Naive thymus-derived CD4-positive, alpha-beta T cell (primary cell): ENCODE data around the gene C6orf132. TPM values are rescaled to one million over a fixed set of nuclear protein-coding genes. Genes with fewer than 3 reads are reported as not detected.

Experiments
- ATAC-seq: fragments of 150-1000 bp; cut with Tn5 transposase; 2 replicates; pipeline ENCODE4 v1.10.0; 2021; ENCODE audit warnings: mild to moderate bottlenecking, moderate library complexity
- CTCF ChIA-PET: fragments of 350-600 bp; sonication (Branson Sonifier 250); formaldehyde crosslinking; loops from one replicate; lab custom pipeline; 2021; ENCODE audit warnings: antibody characterized with exemption; lab: Charles Lee
- POLR2A ChIA-PET: fragments of 350-600 bp; sonication (Branson Sonifier 250); formaldehyde crosslinking; loops from one replicate; lab custom pipeline; 2021; ENCODE audit warnings: antibody characterized with exemption, inconsistent platforms; lab: Charles Lee
- DNase-seq, 9 donors: peaks; one replicate each; pipeline versions ENCODE4 v3.0.0 to v3.0.0-alpha.2; 2020 to 2022; ENCODE audit warnings: mixed read lengths in 1 of 9
- H3K27ac ChIP-seq: one replicate; pipeline ENCODE4 v1.7.0; 2013; ENCODE audit warnings: mild to moderate bottlenecking, low read depth, low read length, moderate library complexity
- H3K27me3 ChIP-seq, 2 donors: one replicate each; pipeline ENCODE4 v1.7.0; 2013; ENCODE audit warnings: low read length in 2 of 2, mild to moderate bottlenecking in 2 of 2, moderate library complexity in 2 of 2; ENCODE audit not compliant: control insufficient read depth in 2 of 2, insufficient read depth in 2 of 2
- H3K36me3 ChIP-seq, 3 experiments: 1 replicate in 2 of 3; 2 replicates in 1 of 3; pipeline ENCODE4 v1.7.0; 2013; ENCODE audit warnings: low read length in 3 of 3, mild to moderate bottlenecking in 3 of 3, moderate library complexity in 1 of 3; ENCODE audit not compliant: insufficient read depth in 3 of 3, control insufficient read depth in 2 of 3
- H3K4me1 ChIP-seq, 2 donors: one replicate each; pipeline ENCODE4 v1.7.0; 2013; ENCODE audit warnings: low read length in 2 of 2, mild to moderate bottlenecking in 2 of 2, moderate library complexity in 1 of 2; ENCODE audit not compliant: control insufficient read depth in 2 of 2, insufficient read depth in 2 of 2
- H3K4me3 ChIP-seq: 2 replicates; pipeline ENCODE4 v1.7.0; 2013; ENCODE audit warnings: mild to moderate bottlenecking, low read length
- H3K9me3 ChIP-seq, 3 experiments: 1 replicate in 2 of 3; 2 replicates in 1 of 3; pipeline ENCODE4 v1.7.0; 2013; ENCODE audit warnings: low read length in 3 of 3; ENCODE audit not compliant: control insufficient read depth in 2 of 3
- H3K27ac Mint-ChIP-seq, 9 donors: one replicate each; pipeline ENCODE4 v1.8.0; 2020 to 2022; ENCODE audit warnings: mixed read lengths in 9 of 9, mild to moderate bottlenecking in 8 of 9, moderate library complexity in 5 of 9, inconsistent platforms in 2 of 9
- H3K27me3 Mint-ChIP-seq, 5 donors: one replicate each; pipeline ENCODE4 v1.8.0; 2021 to 2022; ENCODE audit warnings: mixed read lengths in 5 of 5, mild to moderate bottlenecking in 1 of 5
- H3K36me3 Mint-ChIP-seq, 5 donors: one replicate each; pipeline ENCODE4 v1.8.0; 2020 to 2022; ENCODE audit warnings: mixed read lengths in 5 of 5, mild to moderate bottlenecking in 3 of 5, inconsistent platforms in 1 of 5
- H3K4me1 Mint-ChIP-seq, 7 donors: one replicate each; pipeline ENCODE4 v1.8.0; 2020 to 2022; ENCODE audit warnings: mixed read lengths in 7 of 7, mild to moderate bottlenecking in 3 of 7, inconsistent platforms in 1 of 7
- H3K4me3 Mint-ChIP-seq, 10 donors: one replicate each; pipeline ENCODE4 v1.8.0; 2020 to 2022; ENCODE audit warnings: mild to moderate bottlenecking in 10 of 10, mixed read lengths in 10 of 10, moderate library complexity in 6 of 10, inconsistent platforms in 2 of 10
- H3K9me3 Mint-ChIP-seq, 11 donors: one replicate each; pipeline ENCODE4 v1.8.0; 2020 to 2022; ENCODE audit warnings: mixed read lengths in 11 of 11, mild to moderate bottlenecking in 4 of 11, inconsistent platforms in 1 of 11, moderate library complexity in 1 of 11
- intact Hi-C, 2 donors: fragments of 100-400 bp; cut with micrococcal nuclease; formaldehyde crosslinking; loops; one replicate each; pipeline ENCODE4 v1.15.1; 2023
- polyA plus RNA-seq, 2 donors: library from polyadenylated mRNA; unstranded; fragments of 300-500 nt; fragmentation: Illumina TruSeq; gene quantifications; one replicate each; pipeline ENCODE4 v1.2.3, GENCODE V29; 2021
- total RNA-seq, 6 experiments: library from RNA in 5 of 6; stranded (reverse) in 5 of 6; gene quantifications; 1 replicate in 5 of 6; 2 replicates in 1 of 6; pipeline ENCODE4 v1.2.3 and lab custom pipeline; 2021 to 2026

Gene C6orf132
- under 1 TPM in 1 of 5 experiments, not detected in 4; 0.07 TPM for total RNA-seq
- not detected for polyA plus RNA-seq
- total RNA-seq (lab: John Stamatoyannopoulos, UW), result not detected

DNA sequence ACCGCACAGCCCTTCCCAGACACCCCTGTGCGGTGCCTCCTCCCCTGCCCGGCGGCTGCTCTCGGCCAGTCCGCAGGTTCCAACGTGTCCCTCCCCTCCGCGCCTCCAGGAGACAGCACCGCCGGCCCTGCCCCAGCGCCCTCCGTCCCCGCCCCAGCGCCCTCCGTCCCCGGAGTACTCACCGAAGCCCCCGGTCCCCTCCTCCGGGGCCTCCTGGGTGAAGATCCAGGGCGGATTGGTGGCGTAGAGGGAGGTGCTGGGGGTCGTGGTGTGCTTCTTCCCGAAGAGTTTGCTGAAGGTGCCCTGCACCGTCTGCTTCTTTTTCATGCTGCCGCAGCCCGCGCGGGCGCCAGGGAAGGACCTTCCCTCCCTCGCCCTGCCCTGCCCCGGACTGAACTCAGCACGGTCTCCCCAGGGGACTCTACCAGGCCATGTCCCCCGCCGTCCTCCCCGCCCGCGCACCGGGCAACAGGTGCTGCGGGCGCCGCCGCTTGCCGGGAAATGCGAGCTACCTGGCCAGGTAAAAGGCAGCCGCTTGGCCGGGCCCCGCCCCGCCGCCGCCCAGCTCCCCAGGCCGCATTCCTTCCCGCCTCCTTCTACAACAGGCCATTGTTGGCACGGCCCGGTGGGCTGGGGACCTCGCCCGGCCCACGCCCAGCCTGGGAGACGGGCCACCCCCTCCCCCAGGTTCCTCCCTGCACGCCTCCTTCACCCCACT, at the start of gene C6orf132:
TSS of gene C6orf132 (minus strand) at position 503 of the 718 bp plus-strand sequence. CDS start at position 327, 176 bp downstream.
- Histone ChIP-seq H3K27me3 (no peaks in the 10 kb centered on the region), H3K36me3 (no peaks in the 10 kb centered on the region), H3K27ac (no peak within 1 kb of the TSS), H3K9me3 (no peaks in the 10 kb centered on the region), H3K4me3 (no peak within 1 kb of the TSS), H3K4me1 (no peaks in the 10 kb centered on the region)
- Mint-ChIP-seq H3K4me3 (peak within 1 kb of the TSS; percentile 50 to 81 (median 71)), H3K4me1 (peaks cover 0 to 9% (median 4%) of the 10 kb centered on the region in 7 donors), H3K27ac (no peak within 1 kb of the TSS), H3K36me3 (no peaks in the 10 kb centered on the region), H3K9me3 (no peaks in the 10 kb centered on the region), H3K27me3 (peaks cover 27 to 49% (median 30%) of the 10 kb centered on the region in 5 donors)
- intact Hi-C loops, result no loop called here
- CTCF ChIA-PET, result interaction anchor here (0.5 kb wide), 1 partner anchor 17 kb away, joined by 4 read pairs; no protein-coding TSS in a partner anchor
- ATAC-seq (peak; percentile 34), DNase-seq (peak in 2 of 9 donors; percentile 11 to 12)
- POLR2A ChIA-PET, result no interaction called here

DNA sequence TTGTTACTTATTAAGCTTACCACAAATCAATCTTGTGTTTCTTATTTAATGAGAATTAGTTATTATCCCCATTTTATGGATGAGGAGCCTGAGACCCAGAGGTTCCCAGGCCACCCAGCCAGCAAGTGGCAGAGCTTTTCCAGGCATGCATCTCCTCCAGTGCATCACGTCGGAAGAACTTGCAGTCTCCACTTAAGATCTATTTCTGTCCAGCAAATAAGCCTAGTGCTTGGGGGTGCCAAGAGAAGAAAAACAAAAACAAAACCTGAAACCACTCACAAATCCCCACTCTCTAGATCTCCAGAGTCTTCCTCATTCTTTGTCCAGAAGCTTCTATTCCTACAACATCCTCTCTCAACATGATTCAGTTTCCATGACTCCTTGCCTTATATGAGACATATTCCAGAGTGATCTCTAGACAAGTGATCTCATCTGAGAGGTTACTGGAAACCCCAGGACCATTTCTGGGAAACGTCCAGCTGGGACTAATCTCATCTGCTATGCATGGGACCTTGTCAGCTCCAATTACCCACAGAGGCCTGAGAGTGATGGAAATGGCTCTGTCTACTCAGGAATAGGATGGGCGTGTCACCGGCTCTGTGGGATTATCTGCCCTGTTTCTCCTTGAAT, 48.2 kb upstream of the C6orf132 start:
- Mint-ChIP-seq H3K4me3 (no peak overlapping the region), H3K27ac (peak overlapping the region in 1 of 9 donors; percentile 27), H3K27me3 (no peaks in the 10 kb centered on the region), H3K9me3 (peaks cover 0 to 2% (median 0%) of the 10 kb centered on the region in 11 donors), H3K4me1 (peaks cover 0 to 2% (median 0%) of the 10 kb centered on the region in 7 donors), H3K36me3 (peaks cover 0 to 20% (median 6%) of the 10 kb centered on the region in 5 donors)
- intact Hi-C loops, result no loop called here
- H3K4me1 ChIP-seq, result no peaks in the 10 kb centered on the region
- DNase-seq (no peak), ATAC-seq (no peak)
- no peak overlapping the region for H3K4me3 ChIP-seq
- H3K27ac ChIP-seq, result no peak overlapping the region
- H3K9me3 ChIP-seq, result no peaks in the 10 kb centered on the region
- no peaks in the 10 kb centered on the region for H3K36me3 ChIP-seq
- ChIA-PET CTCF (no interaction called here), POLR2A (no interaction called here)
- no peaks in the 10 kb centered on the region for H3K27me3 ChIP-seq

- DNase-seq (no peak), ATAC-seq (no peak)
- no peak overlapping the region for H3K4me3 ChIP-seq
- intact Hi-C loops, result no loop called here
- POLR2A ChIA-PET, result no interaction called here
- peaks cover 0 to 2% (median 0%) of the 10 kb centered on the region in 7 donors for H3K4me1 Mint-ChIP-seq
- H3K27ac ChIP-seq, result no peak overlapping the region
- no peaks in the 10 kb centered on the region for H3K9me3 ChIP-seq
- no peaks in the 10 kb centered on the region for H3K4me1 ChIP-seq
- peaks cover 0 to 26% (median 6%) of the 10 kb centered on the region in 5 donors for H3K36me3 Mint-ChIP-seq
- CTCF ChIA-PET, result no interaction called here
- H3K4me3 Mint-ChIP-seq, result no peak overlapping the region
- no peaks in the 10 kb centered on the region for H3K27me3 Mint-ChIP-seq
- H3K9me3 Mint-ChIP-seq, result no peaks in the 10 kb centered on the region
- no peaks in the 10 kb centered on the region for H3K27me3 ChIP-seq
- H3K27ac Mint-ChIP-seq, result no peak overlapping the region
- H3K36me3 ChIP-seq, result no peaks in the 10 kb centered on the region
These were observed 46.0 kb upstream of the C6orf132 start for GRCh38 chr6:42188406-42188805.

- H3K27me3 Mint-ChIP-seq, result no peaks in the 10 kb centered on the region
- no peaks in the 10 kb centered on the region for H3K9me3 Mint-ChIP-seq
- ChIA-PET POLR2A (no interaction called here), CTCF (no interaction called here)
- no peaks in the 10 kb centered on the region for H3K9me3 ChIP-seq
- H3K4me1 ChIP-seq, result no peaks in the 10 kb centered on the region
- H3K4me1 Mint-ChIP-seq, result peaks cover 0 to 2% (median 0%) of the 10 kb centered on the region in 7 donors
- intact Hi-C loops, result no loop called here
- H3K27ac ChIP-seq, result no peak overlapping the region
- no peak for DNase-seq
- ATAC-seq, result no peak
- H3K27ac Mint-ChIP-seq, result no peak overlapping the region
- H3K4me3 ChIP-seq, result no peak overlapping the region
- H3K27me3 ChIP-seq, result no peaks in the 10 kb centered on the region
- H3K36me3 Mint-ChIP-seq, result peaks cover 0 to 16% (median 3%) of the 10 kb centered on the region in 5 donors
- no peaks in the 10 kb centered on the region for H3K36me3 ChIP-seq
- H3K4me3 Mint-ChIP-seq, result no peak overlapping the region
These were observed 43.2 kb upstream of the C6orf132 start for GRCh38 chr6:42185597-42185996.

DNA sequence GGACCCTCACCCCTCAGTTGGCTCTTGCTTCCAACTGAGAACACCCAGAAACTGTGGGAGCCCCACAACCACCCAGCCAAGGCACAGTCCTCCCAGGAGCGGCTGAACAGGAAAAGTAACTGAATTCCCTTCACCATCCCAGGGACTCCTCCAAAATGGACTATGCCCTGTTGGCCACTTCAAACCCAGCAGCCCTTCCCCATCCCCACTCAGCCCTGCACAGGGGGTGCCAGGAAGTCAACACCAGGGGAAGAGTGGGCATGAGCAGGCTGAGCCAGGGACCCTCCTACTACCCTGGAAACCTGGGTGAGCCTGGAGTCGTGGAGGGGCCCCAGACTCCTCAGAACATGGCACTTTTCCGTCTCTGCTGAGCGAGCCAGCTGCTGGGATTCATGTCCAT, 42.1 kb upstream of the C6orf132 start:
- Mint-ChIP-seq H3K27ac (no peak overlapping the region), H3K9me3 (no peaks in the 10 kb centered on the region), H3K4me1 (peaks cover 0 to 3% (median 0%) of the 10 kb centered on the region in 7 donors), H3K27me3 (peaks cover 0 to 6% (median 6%) of the 10 kb centered on the region in 5 donors), H3K36me3 (peaks cover 0 to 14% (median 0%) of the 10 kb centered on the region in 5 donors), H3K4me3 (no peak overlapping the region)
- intact Hi-C loops, result no loop called here
- H3K4me1 ChIP-seq, result no peaks in the 10 kb centered on the region
- no peaks in the 10 kb centered on the region for H3K9me3 ChIP-seq
- ATAC-seq (no peak), DNase-seq (no peak)
- no peaks in the 10 kb centered on the region for H3K36me3 ChIP-seq
- no peak overlapping the region for H3K27ac ChIP-seq
- no peaks in the 10 kb centered on the region for H3K27me3 ChIP-seq
- H3K4me3 ChIP-seq, result no peak overlapping the region
- CTCF ChIA-PET, result no interaction called here
- POLR2A ChIA-PET, result no interaction called here

DNA sequence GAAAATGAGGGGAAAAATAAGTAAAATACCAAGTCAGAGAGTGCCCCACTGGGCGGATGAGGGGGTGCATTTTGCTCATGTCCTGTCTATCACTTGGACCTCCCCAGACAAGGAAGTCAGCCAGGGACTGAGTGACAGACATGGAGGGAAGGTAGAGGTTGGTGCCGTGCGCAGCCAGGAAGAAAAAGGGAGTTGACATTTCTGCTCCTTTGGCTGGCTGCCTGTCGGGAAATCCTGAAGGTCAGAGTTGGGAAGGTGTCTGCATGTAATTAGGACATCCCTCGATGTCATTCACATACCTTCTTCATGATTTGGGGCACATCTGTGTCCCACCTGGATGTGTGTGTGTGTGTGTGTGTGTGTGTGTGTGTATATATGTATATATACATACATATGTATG, 39.7 kb upstream of the C6orf132 start:
- no peak overlapping the region for H3K4me3 ChIP-seq
- peaks cover 0 to 6% (median 0%) of the 10 kb centered on the region in 5 donors for H3K36me3 Mint-ChIP-seq
- no peaks in the 10 kb centered on the region for H3K9me3 ChIP-seq
- peaks cover 0 to 6% (median 3%) of the 10 kb centered on the region in 7 donors for H3K4me1 Mint-ChIP-seq
- DNase-seq (no peak), ATAC-seq (no peak)
- no peaks in the 10 kb centered on the region for H3K4me1 ChIP-seq
- no peak overlapping the region for H3K4me3 Mint-ChIP-seq
- no peaks in the 10 kb centered on the region for H3K36me3 ChIP-seq
- no peaks in the 10 kb centered on the region for H3K27me3 ChIP-seq
- ChIA-PET CTCF (no interaction called here), POLR2A (no interaction called here)
- no peak overlapping the region for H3K27ac Mint-ChIP-seq
- H3K27ac ChIP-seq, result no peak overlapping the region
- no peaks in the 10 kb centered on the region for H3K9me3 Mint-ChIP-seq
- intact Hi-C loops, result no loop called here
- peaks cover 2 to 16% (median 6%) of the 10 kb centered on the region in 5 donors for H3K27me3 Mint-ChIP-seq
